AG09319 (cell line): ENCODE results near the gene NKTR.

ENCODE experiments used
- DNase-seq: peaks from one replicate; pipeline ENCODE4 v3.0.0-alpha.2; 2010; ENCODE audit warnings: low read depth; ENCODE audit errors: extremely low read depth
- TF ChIP-seq, protein P1 (sequence below): IDR thresholded peaks from 2 replicates; pipeline ENCODE4 v1.5.1; 2011; ENCODE audit warnings: low read depth, mild to moderate bottlenecking, inconsistent platforms, low read length, moderate library complexity

The NKTR gene

DNA sequence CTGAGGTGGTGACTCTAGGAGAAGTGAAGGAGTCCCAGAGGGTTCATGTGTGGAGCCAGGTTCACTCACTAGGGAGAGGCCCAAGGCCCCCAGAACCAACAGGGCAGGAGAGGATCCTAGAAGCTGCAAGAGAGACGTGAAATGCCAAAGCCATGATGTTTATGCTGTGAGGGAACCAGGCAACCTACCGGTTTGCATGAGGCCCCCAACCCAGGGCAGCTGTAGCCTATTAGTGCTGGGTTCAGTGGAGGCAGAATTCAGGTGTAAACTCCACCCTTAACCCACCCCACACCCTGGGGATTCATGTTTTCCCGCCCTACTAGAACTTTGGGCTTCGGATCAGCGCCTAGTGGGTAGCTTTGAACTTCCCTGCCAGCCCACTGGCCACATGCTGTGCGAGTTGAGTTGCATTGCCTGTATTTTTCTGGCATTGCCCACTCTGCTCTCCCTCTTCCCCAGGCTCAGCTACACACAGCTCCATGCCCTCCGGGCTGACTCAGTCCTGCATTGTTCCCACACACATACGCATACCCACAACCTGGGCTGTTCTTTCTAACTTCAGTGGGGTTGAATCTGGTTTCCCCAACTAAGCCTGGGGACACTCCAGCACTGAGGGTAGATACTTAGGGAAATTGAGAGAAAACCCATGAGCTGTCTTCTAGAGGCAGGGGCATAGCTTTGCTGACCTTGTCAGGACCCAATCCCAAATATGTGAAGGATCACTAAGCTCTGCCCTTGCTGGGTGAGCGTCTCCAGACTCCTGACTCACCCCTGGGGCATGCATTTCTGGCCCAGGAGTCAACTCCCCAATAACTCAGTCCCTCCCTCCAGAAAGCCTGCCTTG, 51.0 kb downstream of the NKTR start:
- TF ChIP-seq, protein P1, sequence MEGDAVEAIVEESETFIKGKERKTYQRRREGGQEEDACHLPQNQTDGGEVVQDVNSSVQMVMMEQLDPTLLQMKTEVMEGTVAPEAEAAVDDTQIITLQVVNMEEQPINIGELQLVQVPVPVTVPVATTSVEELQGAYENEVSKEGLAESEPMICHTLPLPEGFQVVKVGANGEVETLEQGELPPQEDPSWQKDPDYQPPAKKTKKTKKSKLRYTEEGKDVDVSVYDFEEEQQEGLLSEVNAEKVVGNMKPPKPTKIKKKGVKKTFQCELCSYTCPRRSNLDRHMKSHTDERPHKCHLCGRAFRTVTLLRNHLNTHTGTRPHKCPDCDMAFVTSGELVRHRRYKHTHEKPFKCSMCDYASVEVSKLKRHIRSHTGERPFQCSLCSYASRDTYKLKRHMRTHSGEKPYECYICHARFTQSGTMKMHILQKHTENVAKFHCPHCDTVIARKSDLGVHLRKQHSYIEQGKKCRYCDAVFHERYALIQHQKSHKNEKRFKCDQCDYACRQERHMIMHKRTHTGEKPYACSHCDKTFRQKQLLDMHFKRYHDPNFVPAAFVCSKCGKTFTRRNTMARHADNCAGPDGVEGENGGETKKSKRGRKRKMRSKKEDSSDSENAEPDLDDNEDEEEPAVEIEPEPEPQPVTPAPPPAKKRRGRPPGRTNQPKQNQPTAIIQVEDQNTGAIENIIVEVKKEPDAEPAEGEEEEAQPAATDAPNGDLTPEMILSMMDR: no peak
- DNase-seq: no peak

- TF ChIP-seq, protein P1: no peak
- no peak for DNase-seq
Measured at GRCh38 chr3:42652251-42652610, 51.7 kb downstream of the NKTR start.

DNA sequence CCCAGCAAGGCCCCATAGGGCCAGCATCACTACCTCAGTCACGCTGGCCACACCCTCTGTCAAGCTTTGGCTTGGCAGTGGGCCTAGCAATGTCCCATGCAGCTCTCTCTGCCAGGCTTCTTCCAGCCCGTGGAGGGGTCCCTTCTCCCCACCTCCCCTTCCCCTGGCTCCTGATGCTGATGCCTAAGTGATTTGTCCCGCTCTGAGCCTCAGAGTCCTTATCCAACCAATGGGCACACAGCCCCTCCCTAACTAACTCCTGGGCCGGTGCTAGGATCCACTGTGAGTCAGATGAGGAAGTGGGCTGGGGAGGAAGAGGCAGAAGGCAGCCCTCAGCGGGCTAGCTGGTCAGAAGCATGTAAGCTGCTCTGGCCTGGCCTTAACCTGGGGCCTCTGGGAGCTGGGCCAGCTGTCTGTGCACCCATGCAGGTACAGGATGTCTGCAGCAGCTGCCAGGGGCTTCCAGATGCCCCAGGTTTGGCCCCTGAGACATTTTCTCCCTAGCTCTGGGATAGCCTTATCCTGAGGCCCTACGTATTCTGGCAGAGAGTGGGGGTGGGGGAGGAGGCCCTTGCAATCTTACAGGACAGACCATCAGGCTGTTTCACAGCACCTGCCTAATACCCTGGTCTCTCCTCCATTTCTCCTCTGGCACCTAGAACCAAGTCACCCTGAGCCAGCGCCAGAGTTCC, 52.3 kb downstream of the NKTR start:
- DNase-seq: no peak
- TF ChIP-seq, protein P1: no peak

GRCh38 chr3:42653303-42653559, 52.7 kb downstream of the NKTR start:
- no peak for DNase-seq
- TF ChIP-seq, protein P1: no peak

GRCh38 chr3:42653560-42654330, 53.3 kb downstream of the NKTR start, which contains the start of gene ZBTB47:
Gene ZBTB47 (plus strand): TSS chr3:42653697. CDS start chr3:42658356, 4,659 bp downstream.
- TF ChIP-seq, protein P1: no peak
- no peak for DNase-seq

GRCh38 chr3:42654331-42655201, 54.1 kb downstream of the NKTR start:
- TF ChIP-seq, protein P1: peak; percentile 17
- DNase-seq: no peak
